ENCODE measurements around the gene CENPB.
A peak's percentile ranks its signal among the peaks of the same experiment; 100 is the strongest.

CENPB gene

GRCh38 chr20:3748073-3748472 is 38.5 kb downstream of the CENPB start:
- no peak for DNase-seq (ENCODE audit: low spot score)

- no peak for DNase-seq (ENCODE audit: low spot score)
Measured at GRCh38 chr20:3747471-3747870, 39.1 kb downstream of the CENPB start.

GRCh38 chr20:3745686-3746173 is 40.8 kb downstream of the CENPB start:
- DNase-seq (ENCODE audit: low spot score) = no peak

- peak; percentile 88 for DNase-seq (ENCODE audit: low spot score)
Measured at GRCh38 chr20:3744806-3745685, 41.5 kb downstream of the CENPB start.

GRCh38 chr20:3744037-3744436 is 42.5 kb downstream of the CENPB start:
- no peak for DNase-seq (ENCODE audit: low spot score)

DNA sequence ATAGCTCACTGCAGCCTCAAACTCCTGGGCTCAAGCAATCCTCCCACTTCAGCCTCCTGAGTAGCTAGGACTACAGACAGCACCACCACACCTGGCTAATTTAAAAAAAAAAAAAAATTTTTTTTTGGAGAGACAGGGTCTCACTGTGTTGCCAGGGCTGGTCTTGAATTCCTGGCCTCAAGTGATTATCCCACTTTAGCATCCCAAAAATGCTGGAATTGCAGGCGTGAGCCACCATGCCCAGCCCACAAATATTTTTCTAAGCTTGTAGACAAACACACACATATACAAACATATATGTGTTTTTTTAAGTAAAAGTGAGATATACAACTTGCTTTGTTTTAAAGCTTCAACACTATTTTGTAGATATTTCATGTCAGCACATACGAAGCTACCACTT is 43.3 kb downstream of the CENPB start:
- no peak for DNase-seq (ENCODE audit: low spot score)

DNA sequence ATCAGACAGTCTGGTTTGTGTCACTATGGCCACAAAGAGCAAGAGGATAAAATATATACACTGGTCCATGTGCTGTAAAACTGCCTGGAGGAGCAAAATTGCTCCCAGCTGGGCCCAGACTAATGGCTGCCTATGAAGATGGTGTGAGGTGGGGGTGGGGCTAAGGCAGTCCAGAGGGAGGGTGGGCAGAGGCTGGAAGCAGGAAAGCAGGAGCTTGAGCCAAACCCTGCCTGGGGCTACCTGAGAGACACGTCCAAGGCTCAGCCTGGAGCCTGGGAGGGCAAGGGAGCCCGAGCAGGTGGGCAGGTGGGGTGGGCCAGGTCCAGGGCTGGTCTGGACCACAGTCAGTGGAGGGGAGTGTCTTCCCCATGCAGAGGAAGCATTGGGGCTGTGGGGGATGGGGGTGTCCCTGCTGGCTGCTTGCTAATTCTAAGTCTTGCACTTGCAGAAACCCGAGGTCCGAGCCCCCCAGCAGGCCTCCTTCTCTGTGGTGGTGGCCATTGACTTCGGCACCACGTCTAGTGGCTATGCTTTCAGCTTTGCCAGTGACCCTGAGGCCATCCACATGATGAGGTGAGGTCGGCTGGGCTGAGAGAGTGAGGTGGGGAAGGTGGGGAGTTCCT is 44.6 kb downstream of the CENPB start:
- DNase-seq (ENCODE audit: low spot score) = no peak

DNA sequence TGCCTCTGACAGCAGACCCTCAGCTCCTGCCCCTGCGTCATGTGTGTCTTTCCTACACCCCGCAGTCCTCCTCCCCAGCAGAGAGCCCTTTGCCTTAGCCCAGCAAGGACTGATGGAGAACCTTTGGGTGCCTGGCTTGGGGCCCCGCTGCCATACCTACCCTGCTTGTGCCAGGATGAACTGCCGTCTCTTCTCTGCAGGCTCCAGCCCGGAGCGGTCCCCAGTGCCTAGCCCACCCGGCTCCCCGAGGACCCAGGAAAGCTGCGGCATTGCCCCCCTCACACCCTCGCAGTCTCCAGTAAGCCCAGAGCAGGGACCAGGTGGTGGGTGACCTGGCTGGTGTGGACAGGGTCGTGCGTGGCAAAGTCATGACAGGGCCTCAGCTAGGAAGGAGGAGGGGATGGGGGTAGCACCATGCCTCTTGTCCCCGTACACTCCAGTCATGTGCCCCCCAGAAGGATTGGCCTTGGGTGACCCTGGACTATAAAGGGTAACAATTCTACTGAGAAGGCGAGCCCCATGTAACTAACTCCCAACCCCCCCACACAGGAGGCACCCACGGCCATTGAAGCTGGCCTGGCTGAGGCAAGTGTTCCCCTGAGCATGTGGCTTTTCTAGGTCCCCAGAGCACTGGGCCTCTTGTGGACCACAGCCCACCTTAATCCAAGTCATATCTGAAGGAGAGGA is 45.8 kb downstream of the CENPB start:
- no peak for DNase-seq (ENCODE audit: low spot score)

DNA sequence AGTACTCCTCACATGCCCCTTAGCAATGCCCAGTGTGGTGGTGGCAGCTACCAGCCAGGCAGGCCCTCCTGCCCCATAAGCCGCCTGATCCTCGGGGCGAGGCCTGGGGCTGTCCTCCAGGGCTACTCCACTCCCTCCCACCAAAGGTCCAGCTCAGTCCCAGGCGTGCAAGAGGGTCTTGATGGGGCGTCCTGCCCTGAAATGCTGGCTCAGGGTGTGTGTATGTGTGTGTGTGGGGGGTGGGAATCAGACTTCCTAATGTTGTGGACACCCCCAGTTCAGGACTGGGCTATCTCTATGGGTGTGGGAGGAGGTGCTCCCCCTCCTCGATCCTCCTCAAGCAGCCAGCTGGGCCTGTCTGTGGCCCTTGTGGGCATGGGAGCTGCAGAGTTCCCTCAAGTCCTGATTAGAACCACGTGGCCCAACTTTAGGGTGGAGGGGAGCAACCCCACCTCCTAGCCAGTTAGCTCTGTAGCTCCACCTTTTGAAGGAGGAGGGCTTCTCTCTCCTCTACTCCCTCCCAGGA is 46.6 kb downstream of the CENPB start:
- DNase-seq (ENCODE audit: low spot score) = no peak

DNA sequence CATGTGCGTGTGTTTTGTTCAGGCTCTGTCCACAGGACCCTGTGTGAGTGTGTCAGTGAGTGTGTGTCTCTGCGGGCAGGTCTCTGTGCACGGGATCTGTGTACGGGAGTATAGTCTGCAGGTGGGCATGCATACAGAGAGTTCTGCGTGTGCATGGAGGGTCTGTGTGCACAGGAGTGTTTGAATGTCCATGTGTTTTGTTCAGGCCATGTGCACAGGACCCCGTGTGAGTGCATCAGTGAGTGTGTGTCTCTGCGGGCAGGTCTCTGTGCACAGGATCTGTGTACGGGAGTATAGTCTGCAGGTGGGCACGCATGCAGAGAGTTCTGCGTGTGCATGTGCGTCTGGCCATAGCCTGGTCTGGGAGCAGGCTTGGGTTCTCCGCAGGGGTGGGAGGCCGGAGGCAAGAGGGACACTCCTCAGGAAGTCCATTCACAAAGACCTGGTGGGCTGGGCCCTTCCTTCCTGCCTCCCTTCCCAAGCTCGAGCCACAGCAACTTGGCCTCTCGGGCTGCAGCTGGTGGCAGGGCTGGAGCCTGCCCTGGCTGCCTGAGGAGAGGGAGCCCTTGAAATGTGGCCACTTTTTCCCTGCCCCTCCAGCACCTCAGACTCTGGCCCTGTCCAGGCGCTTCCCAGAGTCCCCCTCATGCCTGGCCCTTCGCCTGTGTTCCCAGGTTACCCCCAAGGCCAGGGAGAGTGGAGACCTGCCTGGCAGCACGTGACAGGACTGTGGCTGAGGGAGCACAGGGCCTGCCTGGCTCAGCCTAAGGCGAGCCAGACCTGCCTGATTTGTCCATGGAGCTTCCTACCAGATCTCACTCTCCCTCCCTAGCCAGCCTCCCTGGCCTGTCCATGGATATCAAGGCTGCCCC is 47.2 kb downstream of the CENPB start:
- no peak for DNase-seq (ENCODE audit: low spot score)

- no peak for DNase-seq (ENCODE audit: low spot score)
Measured at GRCh38 chr20:3738111-3739053, 48.2 kb downstream of the CENPB start.

DNA sequence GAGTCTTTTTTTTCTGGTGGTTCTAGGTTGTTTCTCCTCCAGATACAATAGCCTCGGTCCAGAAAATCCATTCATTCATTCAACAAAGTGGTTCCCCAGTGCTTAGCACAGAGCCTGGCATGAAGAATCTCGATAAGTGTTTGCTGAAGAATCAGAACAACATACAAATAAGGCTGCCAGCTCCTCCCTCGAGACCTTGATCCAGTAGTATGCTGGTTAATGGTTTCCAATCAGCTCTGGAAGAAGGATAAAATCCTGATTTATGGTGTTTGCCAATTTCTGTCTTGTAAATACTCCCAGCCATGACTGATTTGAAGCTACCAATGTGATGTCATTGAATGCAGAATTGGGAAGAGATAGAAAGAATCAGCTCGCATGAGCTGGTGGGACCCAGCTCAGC is 50.8 kb downstream of the CENPB start:
- DNase-seq (ENCODE audit: low spot score) = no peak

DNA sequence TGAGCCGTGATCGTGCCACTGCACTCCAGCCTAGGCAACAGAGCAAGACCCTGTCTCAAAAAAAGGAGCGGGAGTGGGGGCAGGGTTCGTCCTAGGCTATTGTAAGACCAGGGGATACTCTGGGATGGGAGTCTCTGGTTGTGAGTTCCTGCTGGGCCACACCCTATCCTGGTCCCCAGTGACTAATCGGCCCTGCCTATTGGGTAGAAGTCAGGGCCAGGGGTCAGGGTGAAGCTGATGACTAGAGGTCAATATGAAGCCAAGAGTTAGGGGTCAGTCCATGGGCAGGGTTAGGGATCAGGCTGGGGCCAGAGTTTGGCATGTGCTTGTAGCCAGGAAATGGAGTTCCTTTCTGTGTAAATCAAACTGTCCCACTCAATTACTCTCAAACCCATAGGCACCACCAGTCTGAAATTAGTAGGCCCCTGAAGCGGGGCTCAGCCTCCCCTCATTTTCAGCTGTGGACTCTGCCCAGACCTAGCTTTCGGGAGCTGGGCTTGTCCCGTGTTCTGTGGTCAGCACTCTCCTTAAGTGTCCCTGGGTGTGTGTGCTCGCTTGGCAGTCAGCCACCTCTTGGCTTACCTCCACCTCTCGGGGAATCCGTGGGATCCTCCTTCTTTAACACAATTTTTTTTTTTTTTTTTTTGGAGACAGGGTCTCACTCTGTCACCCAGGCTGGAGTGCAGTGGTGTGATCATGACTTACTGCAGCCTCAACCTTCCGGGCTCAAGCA is 52.3 kb downstream of the CENPB start:
- no peak for DNase-seq (ENCODE audit: low spot score)

All from HuH-7.5 (cell line).